ENCODE measurements around the gene ESPL1.

DNA sequence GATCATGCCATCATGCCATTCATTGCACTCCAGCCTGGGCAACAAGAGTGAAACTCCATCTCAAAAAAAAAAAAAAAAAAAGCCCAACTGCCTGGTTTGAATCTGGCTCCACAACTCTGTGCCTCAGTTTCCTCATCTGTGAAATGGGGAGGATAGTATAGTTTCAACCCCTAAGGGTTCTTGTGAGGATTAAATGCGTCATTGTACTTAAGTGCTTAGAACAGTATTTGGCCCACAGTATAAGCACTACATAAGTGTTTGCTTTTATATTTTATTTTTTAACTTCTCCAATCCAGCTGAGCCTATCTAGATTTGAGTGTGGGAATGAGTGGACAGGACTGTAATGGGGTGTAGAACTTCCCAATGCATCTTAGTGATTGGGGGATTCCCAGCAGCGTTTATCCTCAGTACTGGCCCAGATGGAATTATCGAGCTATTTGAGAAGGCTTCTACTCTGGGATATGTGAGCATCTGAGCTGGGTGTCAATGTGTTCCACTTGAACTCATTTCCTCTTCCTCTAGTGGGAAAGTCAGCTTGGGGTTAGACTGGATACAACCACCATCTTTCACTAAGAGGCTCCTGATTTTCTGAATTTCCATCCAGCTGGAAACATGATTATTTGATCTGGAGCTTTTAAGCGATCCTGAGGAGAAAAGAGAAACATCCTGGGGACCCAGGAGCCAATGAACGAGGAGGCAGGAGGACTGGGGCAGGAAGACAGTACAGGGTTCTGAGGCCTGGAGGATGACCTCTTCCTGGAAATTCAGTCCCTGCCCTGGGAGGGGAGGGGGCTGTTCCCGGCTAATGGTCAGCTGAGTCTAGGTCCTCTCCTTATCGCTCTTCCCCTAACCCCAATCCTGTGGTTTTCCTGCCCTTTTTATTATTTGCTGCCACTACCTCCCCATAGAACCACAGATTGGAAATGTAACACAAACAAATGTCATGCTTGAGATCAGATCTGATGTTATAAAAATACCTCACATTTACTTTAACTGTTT, 9.3 kb upstream of the ESPL1 start:
- no peak for TF ChIP-seq FOXK2 (IDR thresholded peaks at IDR 0.05)
- TF ChIP-seq SP1 (IDR thresholded peaks at IDR 0.05): no peak
- no peak for TF ChIP-seq FOXM1 (IDR thresholded peaks at IDR 0.05; ENCODE audit: borderline replicate concordance)
- TF ChIP-seq HDGF (IDR thresholded peaks at IDR 0.05; ENCODE audit: borderline replicate concordance): no peak
- no peak for TF ChIP-seq BHLHE40 (IDR thresholded peaks at IDR 0.05; ENCODE audit: borderline replicate concordance)
- no peak for TF ChIP-seq ELF4 (IDR thresholded peaks at IDR 0.05)
- TF ChIP-seq CTBP1 (IDR thresholded peaks at IDR 0.05; ENCODE audit: borderline replicate concordance): no peak
- TF ChIP-seq SUZ12 (IDR thresholded peaks at IDR 0.05): no peak
- no peak for TF ChIP-seq FOXA1 (IDR thresholded peaks at IDR 0.05)
